WI38 (cell line): ENCODE results near the gene PPP3CA.

Source experiments
- H3K4me3 ChIP-seq: 2 replicates; pipeline ENCODE4 v1.5.1; 2011; ENCODE audit warnings: low read depth, mild to moderate bottlenecking, control low read depth, low read length
- CTCF ChIP-seq: IDR thresholded peaks from 2 replicates; pipeline ENCODE4 v1.5.1; 2012; ENCODE audit warnings: low read depth, mild to moderate bottlenecking, control low read depth, low read length

The PPP3CA gene

GRCh38 chr4:101290654-101291053, 56.7 kb downstream of the PPP3CA start:
- no peak overlapping the region for H3K4me3 ChIP-seq
- no peak for TF ChIP-seq CTCF

GRCh38 chr4:101289306-101289705, 58.0 kb downstream of the PPP3CA start:
- no peak for TF ChIP-seq CTCF
- no peak overlapping the region for H3K4me3 ChIP-seq

- no peak for TF ChIP-seq CTCF
- H3K4me3 ChIP-seq: no peak overlapping the region
These were observed 58.8 kb downstream of the PPP3CA start for GRCh38 chr4:101288365-101289145.

- H3K4me3 ChIP-seq: no peak overlapping the region
- TF ChIP-seq CTCF: no peak
These were observed 60.0 kb downstream of the PPP3CA start for GRCh38 chr4:101287324-101287723.

GRCh38 chr4:101286663-101287062, 60.7 kb downstream of the PPP3CA start:
- H3K4me3 ChIP-seq: no peak overlapping the region
- no peak for TF ChIP-seq CTCF

GRCh38 chr4:101285985-101286384, 61.3 kb downstream of the PPP3CA start:
- H3K4me3 ChIP-seq: no peak overlapping the region
- TF ChIP-seq CTCF: no peak

- no peak overlapping the region for H3K4me3 ChIP-seq
- TF ChIP-seq CTCF: no peak
These were observed 62.8 kb downstream of the PPP3CA start for GRCh38 chr4:101284546-101284945.
